SK-N-SH (cell line): ENCODE results near the gene ABCD1. TPM values are rescaled to one million over a fixed set of nuclear protein-coding genes. Genes with fewer than 3 reads are reported as not detected.

ENCODE experiments used
- CTCF ChIA-PET: fragments of 300-600, 350-600 bp; formaldehyde crosslinking; extraction: SDS; loops from one replicate; lab custom pipeline; 2021; lab: Yijun Ruan, JAX
- POLR2A ChIA-PET: fragments of 350-600 bp; sonication (Branson Sonifier 250); formaldehyde crosslinking; extraction: SDS; loops from one replicate; lab custom pipeline; 2020; ENCODE audit warnings: antibody characterized with exemption, inconsistent platforms; lab: Yijun Ruan, JAX
- DNase-seq: peaks from one replicate; pipeline ENCODE4 v3.0.0; 2012
- H2AFZ ChIP-seq: fragments of 200-600 bp; sonication (generic); 2 replicates; pipeline ENCODE4 v1.8.1; 2016; ENCODE audit warnings: antibody characterized with exemption, mild to moderate bottlenecking, low read depth
- H3F3A ChIP-seq: fragments of 200-600 bp; sonication (generic); replicated peaks from 2 replicates; pipeline ENCODE3; 2016; ENCODE audit warnings: antibody characterized with exemption, mild to moderate bottlenecking; ENCODE audit not compliant: insufficient read depth
- H3K27ac ChIP-seq, 2 experiments: fragments of 200-500 bp in 1 of 2; fragments of 200-600 bp in 1 of 2; sonication (Bioruptor generic) in 1 of 2; sonication (generic), shearing (Covaris generic) in 1 of 2; 2 replicates each; pipeline versions ENCODE4 v1.5.1 to v1.6.1; 2014 to 2016; ENCODE audit warnings: low read depth in 2 of 2, inconsistent platforms in 1 of 2, low read length in 1 of 2, mild to moderate bottlenecking in 1 of 2, mixed read lengths in 1 of 2
- H3K27me3 ChIP-seq: fragments of 200-600 bp; sonication (generic), shearing (Covaris generic); 2 replicates; pipeline ENCODE4 v1.6.1; 2016; ENCODE audit warnings: mixed run types; ENCODE audit not compliant: insufficient read depth
- H3K36me3 ChIP-seq, 2 experiments: fragments of 200-500 bp in 1 of 2; fragments of 200-600 bp in 1 of 2; sonication (Bioruptor generic) in 1 of 2; sonication (generic) in 1 of 2; replicated peaks in 1 of 2; 2 replicates each; pipeline versions ENCODE3 to v1.5.1; 2014 to 2016; ENCODE audit warnings: low read length in 1 of 2, mild to moderate bottlenecking in 1 of 2; ENCODE audit not compliant: insufficient read depth in 2 of 2, control insufficient read depth in 1 of 2
- H3K4me1 ChIP-seq, 2 experiments: fragments of 200-500 bp in 1 of 2; fragments of 200-600 bp in 1 of 2; sonication (Bioruptor generic) in 1 of 2; sonication (generic), shearing (Covaris generic) in 1 of 2; 2 replicates each; pipeline versions ENCODE4 v1.5.1 to v1.6.1; 2014 to 2016; ENCODE audit warnings: low read depth in 1 of 2, low read length in 1 of 2, mixed run types in 1 of 2; ENCODE audit not compliant: insufficient read depth in 2 of 2, control insufficient read depth in 1 of 2
- H3K4me2 ChIP-seq: fragments of 200-600 bp; sonication (generic), shearing (Covaris generic); 2 replicates; pipeline ENCODE4 v1.6.1; 2017; ENCODE audit warnings: mixed run types
- H3K4me3 ChIP-seq, 2 experiments: fragments of 200-500 bp in 1 of 2; fragments of 200-600 bp in 1 of 2; sonication (Bioruptor generic) in 1 of 2; sonication (generic), shearing (Covaris generic) in 1 of 2; 2 replicates each; pipeline versions ENCODE4 v1.5.1 to v1.8.1; 2014 to 2016; ENCODE audit warnings: low read depth in 2 of 2, inconsistent platforms in 1 of 2, low read length in 1 of 2, mild to moderate bottlenecking in 1 of 2, mixed read lengths in 1 of 2, moderate library complexity in 1 of 2
- H3K79me2 ChIP-seq: fragments of 200-600 bp; sonication (generic); 2 replicates; pipeline ENCODE4 v1.8.1; 2017; ENCODE audit warnings: mild to moderate bottlenecking; ENCODE audit not compliant: insufficient read depth
- H3K9ac ChIP-seq: fragments of 200-600 bp; sonication (generic); 2 replicates; pipeline ENCODE4 v1.6.1; 2017; ENCODE audit warnings: mixed run types
- H3K9me2 ChIP-seq: fragments of 200-600 bp; sonication (generic); 2 replicates; pipeline ENCODE4 v1.6.1; 2017; ENCODE audit warnings: mixed run types
- H3K9me3 ChIP-seq: fragments of 200-600 bp; sonication (generic); 2 replicates; pipeline ENCODE4 v1.6.1; 2017; ENCODE audit warnings: mixed run types, mild to moderate bottlenecking, moderate library complexity
- H4K20me1 ChIP-seq: fragments of 200-600 bp; sonication (generic); 2 replicates; pipeline ENCODE4 v1.6.1; 2017; ENCODE audit warnings: mild to moderate bottlenecking, mixed run types; ENCODE audit not compliant: insufficient read depth
- CHD2 ChIP-seq: fragments of 150-350 bp; IDR thresholded peaks from 2 replicates; pipeline ENCODE4 v1.6.1; 2018; ENCODE audit warnings: low read length; ENCODE audit not compliant: partially characterized antibody
- CTCF ChIP-seq: fragments of 200-600 bp; sonication (generic); IDR thresholded peaks from 2 replicates; pipeline ENCODE4 v1.6.1; 2017; ENCODE audit warnings: antibody characterized with exemption, mild to moderate bottlenecking, moderate library complexity
- ELF1 ChIP-seq: IDR thresholded peaks from 2 replicates; pipeline ENCODE4 v1.4.0; 2012
- FOSL2 ChIP-seq: IDR thresholded peaks from 2 replicates; pipeline ENCODE4 v1.4.0; 2012; ENCODE audit warnings: low read depth, mild to moderate bottlenecking, moderate library complexity, borderline replicate concordance
- FOXJ3 ChIP-seq: sonication (generic); formaldehyde crosslinking; IDR thresholded peaks from 2 replicates; pipeline ENCODE4 v1.5.1; 2020; ENCODE audit warnings: mild to moderate bottlenecking, missing genetic modification reagents
- GABPA ChIP-seq: IDR thresholded peaks from 2 replicates; pipeline ENCODE4 v1.4.0; 2012; ENCODE audit warnings: low read depth, mild to moderate bottlenecking
- MAX ChIP-seq: IDR thresholded peaks from 2 replicates; pipeline ENCODE4 v1.4.0; 2012; ENCODE audit warnings: low read depth
- MXI1 ChIP-seq: IDR thresholded peaks from 2 replicates; pipeline ENCODE4 v1.6.1; 2012; ENCODE audit warnings: mild to moderate bottlenecking, low read depth, low read length, improper control_type of control experiment
- NFIC ChIP-seq: IDR thresholded peaks from 2 replicates; pipeline ENCODE4 v1.4.0; 2012; ENCODE audit warnings: borderline replicate concordance
- NRF1 ChIP-seq: IDR thresholded peaks from 2 replicates; pipeline ENCODE4 v1.6.1; 2012; ENCODE audit warnings: low read depth, mild to moderate bottlenecking, low read length
- TCF12 ChIP-seq: IDR thresholded peaks from 2 replicates; pipeline ENCODE4 v1.4.0; 2012
- TEAD4 ChIP-seq: IDR thresholded peaks from 2 replicates; pipeline ENCODE4 v1.4.0; 2012; ENCODE audit warnings: mild to moderate bottlenecking, borderline replicate concordance; ENCODE audit not compliant: insufficient read depth
- YY1 ChIP-seq: IDR thresholded peaks from 2 replicates; pipeline ENCODE4 v1.4.0; 2012; ENCODE audit warnings: low read depth, mild to moderate bottlenecking
- WGBS: methylation state at CpG from one replicate; pipeline ENCODE4 v1.1.6; 2017; ENCODE audit warnings: low lambda C conversion rate; 5-methylcytosine and 5-hydroxymethylcytosine counted together
- polyA plus RNA-seq, 3 experiments: library from polyadenylated mRNA; depleted of rRNA; stranded (reverse); fragments of >200 nt; gene quantifications; 2 replicates each; pipeline ENCODE4 v1.2.3, GENCODE V29; 2012
- TF ChIP-seq, protein P1 (sequence below): IDR thresholded peaks from 2 replicates; pipeline ENCODE4 v1.4.0; 2012; ENCODE audit warnings: low read depth, borderline replicate concordance
- TF ChIP-seq, protein P2 (sequence below): IDR thresholded peaks from 2 replicates; pipeline ENCODE4; 2012

ABCD1 gene
- polyA plus RNA-seq, 1 of the 3 experiments (the other 2 are of a cell fraction), result 7.9 TPM

DNA sequence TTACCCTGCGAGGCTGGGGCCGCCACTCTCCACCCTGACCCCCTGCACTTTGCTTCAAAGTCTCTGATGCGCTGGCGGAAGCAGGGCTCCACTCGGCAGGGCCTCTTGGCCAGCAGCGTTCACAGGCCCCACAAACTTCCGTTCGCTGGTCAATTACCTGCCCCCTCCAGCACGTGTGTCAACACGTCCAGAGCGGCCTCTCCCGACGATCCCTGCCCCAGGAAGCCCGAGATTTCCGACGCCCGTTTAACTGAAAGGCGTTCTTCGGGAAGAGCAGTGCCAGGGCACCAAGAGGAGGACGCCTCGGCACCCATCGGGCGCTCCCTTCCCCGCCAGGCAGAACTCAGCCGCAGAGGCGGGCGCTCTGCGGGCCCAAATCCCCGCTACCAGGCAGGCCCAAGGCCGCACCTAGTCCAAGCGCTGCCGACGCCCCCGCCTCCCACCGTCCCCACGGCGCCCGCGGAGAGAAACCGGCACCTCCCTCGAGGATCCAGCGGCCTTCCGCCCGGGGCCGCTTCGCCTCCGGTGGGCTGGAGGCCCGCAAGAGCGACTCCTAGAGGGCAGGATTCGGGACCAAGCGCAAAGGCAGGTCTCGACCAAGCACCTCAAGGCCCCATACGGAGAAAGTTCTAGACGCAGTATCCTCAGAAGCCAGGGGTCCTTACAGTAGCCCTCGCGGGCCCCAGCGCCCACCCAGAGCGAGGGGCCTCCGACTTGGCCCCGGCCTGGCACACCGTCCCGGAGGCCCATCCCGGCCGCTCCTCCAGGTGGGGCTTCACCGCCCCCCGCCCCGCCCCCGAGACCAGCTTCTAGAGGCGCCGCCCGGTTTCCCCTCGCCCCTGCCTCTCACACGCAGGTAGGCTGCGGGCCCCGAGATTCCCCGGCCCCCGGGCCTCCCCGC lies 1.1 kb upstream of the ABCD1 start:
- H2AFZ ChIP-seq, result no peak overlapping the region
- CTCF ChIA-PET, result no interaction called here
- DNase-seq, result peak; percentile 68

More for the DNA sequence above, 1.1 kb upstream of the ABCD1 start:
- Histone ChIP-seq H3K9me2 (no peaks in the 10 kb centered on the region), H3K4me1 (peaks cover 7 to 38% of the 10 kb centered on the region in 2 experiments; a peak in 3 of 4 replicates), H3K9ac (peak overlapping the region; percentile 76), H3K79me2 (peaks cover 49% of the 10 kb centered on the region), H3K27me3 (no peaks in the 10 kb centered on the region; the same call in 1 of the 2 replicates), H3K36me3 (peaks cover 8 to 22% of the 10 kb centered on the region in 2 experiments), H3F3A (no peaks in the 10 kb centered on the region), H3K27ac (peak overlapping the region; percentile 76), H3K4me2 (peak overlapping the region; percentile 84), H3K4me3 (peak overlapping the region; percentile 63 to 64), H3K9me3 (no peaks in the 10 kb centered on the region), H4K20me1 (peaks cover 30% of the 10 kb centered on the region)
- 14% methylated on average over 14 of the region's 78 CpGs for whole genome bisulfite sequencing
- POLR2A ChIA-PET, result no interaction called here
- TF ChIP-seq NFIC (no peak), GABPA (peak; percentile 36; the same call in 1 of the 2 replicates), NRF1 (no peak), CTCF (peak; percentile 49), MAX (peak; percentile 70; the same call in 1 of the 2 replicates), FOXJ3 (no peak), FOSL2 (no peak), YY1 (no peak), CHD2 (no peak), ELF1 (no peak), TEAD4 (no peak), TCF12 (no peak), MXI1 (peak; percentile 50; the same call in 1 of the 2 replicates)
- TF ChIP-seq, protein P1, sequence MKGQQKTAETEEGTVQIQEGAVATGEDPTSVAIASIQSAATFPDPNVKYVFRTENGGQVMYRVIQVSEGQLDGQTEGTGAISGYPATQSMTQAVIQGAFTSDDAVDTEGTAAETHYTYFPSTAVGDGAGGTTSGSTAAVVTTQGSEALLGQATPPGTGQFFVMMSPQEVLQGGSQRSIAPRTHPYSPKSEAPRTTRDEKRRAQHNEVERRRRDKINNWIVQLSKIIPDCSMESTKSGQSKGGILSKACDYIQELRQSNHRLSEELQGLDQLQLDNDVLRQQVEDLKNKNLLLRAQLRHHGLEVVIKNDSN, result no peak
- TF ChIP-seq, protein P2, sequence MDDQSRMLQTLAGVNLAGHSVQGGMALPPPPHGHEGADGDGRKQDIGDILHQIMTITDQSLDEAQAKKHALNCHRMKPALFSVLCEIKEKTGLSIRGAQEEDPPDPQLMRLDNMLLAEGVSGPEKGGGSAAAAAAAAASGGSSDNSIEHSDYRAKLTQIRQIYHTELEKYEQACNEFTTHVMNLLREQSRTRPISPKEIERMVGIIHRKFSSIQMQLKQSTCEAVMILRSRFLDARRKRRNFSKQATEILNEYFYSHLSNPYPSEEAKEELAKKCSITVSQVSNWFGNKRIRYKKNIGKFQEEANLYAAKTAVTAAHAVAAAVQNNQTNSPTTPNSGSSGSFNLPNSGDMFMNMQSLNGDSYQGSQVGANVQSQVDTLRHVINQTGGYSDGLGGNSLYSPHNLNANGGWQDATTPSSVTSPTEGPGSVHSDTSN, result no peak
